Esophagus (tissue), 2 donors: ENCODE results near the gene ZNF324. TPM values are rescaled to one million over a fixed set of nuclear protein-coding genes. Genes with fewer than 3 reads are reported as not detected.
"Not testable (repeated sequence)": the region's sequence is repeated elsewhere in the genome, so short reads cannot be mapped to it uniquely, and the experiment has no call there.

Experiments
- H3K27ac ChIP-seq, 2 donors: one replicate each; pipeline ENCODE4 v1.5.1; 2013; ENCODE audit warnings: low read depth in 2 of 2, mild to moderate bottlenecking in 2 of 2, inconsistent platforms in 1 of 2, low read length in 1 of 2, moderate library complexity in 1 of 2
- H3K27me3 ChIP-seq, 2 donors: one replicate each; pipeline ENCODE4 v1.6.1; 2013; ENCODE audit warnings: low read length in 2 of 2, control low read depth in 1 of 2, mild to moderate bottlenecking in 1 of 2; ENCODE audit not compliant: insufficient read depth in 2 of 2, control insufficient read depth in 1 of 2
- H3K36me3 ChIP-seq, 2 donors: one replicate each; pipeline ENCODE4 v1.6.1; 2013; ENCODE audit warnings: low read length in 1 of 2; ENCODE audit not compliant: control insufficient read depth in 2 of 2, insufficient read depth in 2 of 2
- H3K4me1 ChIP-seq, 2 donors: one replicate each; pipeline ENCODE4 v1.6.1; 2013; ENCODE audit warnings: low read length in 1 of 2; ENCODE audit not compliant: control insufficient read depth in 2 of 2, insufficient read depth in 2 of 2
- H3K4me3 ChIP-seq, 2 donors: one replicate each; pipeline ENCODE4 v1.5.1; 2013; ENCODE audit warnings: low read length in 2 of 2, mild to moderate bottlenecking in 2 of 2, low read depth in 1 of 2, moderate library complexity in 1 of 2
- H3K9me3 ChIP-seq, 2 donors: one replicate each; pipeline ENCODE4 v1.6.1; 2013; ENCODE audit warnings: mild to moderate bottlenecking in 2 of 2, low read depth in 1 of 2, low read length in 1 of 2, moderate library complexity in 1 of 2; ENCODE audit not compliant: control insufficient read depth in 2 of 2, insufficient read depth in 1 of 2
- WGBS, 2 donors: extraction: QIAGEN DNeasy Blood & Tissue Kit; methylation state at CpG; one replicate each; pipeline ENCODE4 v1.1.7; 2013; 5-methylcytosine and 5-hydroxymethylcytosine counted together
- polyA plus RNA-seq, 2 donors: library from polyadenylated mRNA; stranded (reverse); fragments of 200-250 nt; gene quantifications; one replicate each; pipeline ENCODE4 v1.2.3, GENCODE V29; 2013
- donor health status: healthy with polysubstance abuse.
- donor health status: Bipolar disorder and iron deficiency.

The ZNF324 gene
- polyA plus RNA-seq, 2 donors = 5.1 to 5.6 TPM

- H3K4me1 ChIP-seq = peaks cover 0 to 24% of the 10 kb centered on the region in 2 donors
- H3K36me3 ChIP-seq = no peaks in the 10 kb centered on the region
- 61 to 63% methylated on average over 22 of the region's 22 CpGs for WGBS, 2 donors
- H3K27ac ChIP-seq = peak overlapping the region in 1 of 2 donors; percentile 47
- H3K9me3 ChIP-seq = peaks cover 0 to 4% of the 10 kb centered on the region in 2 donors
- no peaks in the 10 kb centered on the region for H3K27me3 ChIP-seq
- H3K4me3 ChIP-seq = peak overlapping the region; percentile 28 to 49
Observed at GRCh38 chr19:58498316-58499020, 31.6 kb downstream of the ZNF324 start.

- WGBS, 2 donors = 1 to 2% methylated on average over 60 of the region's 60 CpGs
- Histone ChIP-seq H3K27ac (peak overlapping the region; percentile 62 to 83), H3K27me3 (no peaks in the 10 kb centered on the region), H3K36me3 (no peaks in the 10 kb centered on the region), H3K4me1 (peaks cover 0 to 24% of the 10 kb centered on the region in 2 donors), H3K9me3 (peaks cover 0 to 4% of the 10 kb centered on the region in 2 donors), H3K4me3 (peak overlapping the region; percentile 49 to 56)
Observed at GRCh38 chr19:58499021-58499927, 32.4 kb downstream of the ZNF324 start.

- Histone ChIP-seq H3K36me3 (no peaks in the 10 kb centered on the region), H3K9me3 (peaks cover 0 to 4% of the 10 kb centered on the region in 2 donors), H3K4me3 (no peak overlapping the region), H3K27ac (no peak overlapping the region), H3K27me3 (no peaks in the 10 kb centered on the region), H3K4me1 (peaks cover 0 to 24% of the 10 kb centered on the region in 2 donors)
- WGBS, 2 donors = 96% methylated on average over 14 of the region's 14 CpGs
Observed at GRCh38 chr19:58500242-58500641, 33.4 kb downstream of the ZNF324 start.

GRCh38 chr19:58507602-58508223 is 40.8 kb downstream of the ZNF324 start:
- WGBS, 2 donors = 67 to 80% methylated on average over 7 to 8 of the region's 8 CpGs
- H3K27ac ChIP-seq, H3K9me3 ChIP-seq, H3K4me1 ChIP-seq, H3K36me3 ChIP-seq, H3K4me3 ChIP-seq, H3K27me3 ChIP-seq: not testable (repeated sequence)

GRCh38 chr19:58509731-58510083 is 42.8 kb downstream of the ZNF324 start:
- 83 to 87% methylated on average over 11 of the region's 11 CpGs for WGBS, 2 donors

GRCh38 chr19:58510084-58510862 is 43.4 kb downstream of the ZNF324 start:
- H3K4me1 ChIP-seq = peaks cover 6 to 20% of the 10 kb centered on the region in 2 donors
- no peaks in the 10 kb centered on the region for H3K36me3 ChIP-seq
- no peak overlapping the region for H3K27ac ChIP-seq
- no peak overlapping the region for H3K4me3 ChIP-seq
- WGBS, 2 donors = 84 to 86% methylated on average over 8 of the region's 8 CpGs
- no peaks in the 10 kb centered on the region for H3K9me3 ChIP-seq
- H3K27me3 ChIP-seq = no peaks in the 10 kb centered on the region

More at GRCh38 chr19:58509731-58510083, 42.8 kb downstream of the ZNF324 start:
- peaks cover 5 to 19% of the 10 kb centered on the region in 2 donors for H3K4me1 ChIP-seq
- H3K27me3 ChIP-seq = no peaks in the 10 kb centered on the region
- no peaks in the 10 kb centered on the region for H3K36me3 ChIP-seq
- H3K27ac ChIP-seq = no peak overlapping the region
- H3K4me3 ChIP-seq = no peak overlapping the region
- H3K9me3 ChIP-seq = no peaks in the 10 kb centered on the region

GRCh38 chr19:58511353-58512208 is 44.7 kb downstream of the ZNF324 start, which contains the start of gene SLC27A5:
SLC27A5 (minus strand) TSS chr19:58511992; CDS start chr19:58511955, 37 bp downstream.
- Histone ChIP-seq H3K27ac (no peak within 1 kb of the TSS), H3K27me3 (no peaks in the 10 kb centered on the region), H3K36me3 (peaks cover 0 to 6% of the 10 kb centered on the region in 2 donors), H3K4me3 (no peak within 1 kb of the TSS), H3K9me3 (no peaks in the 10 kb centered on the region), H3K4me1 (peaks cover 6 to 20% of the 10 kb centered on the region in 2 donors)
- WGBS, 2 donors = 79 to 84% methylated on average over 24 to 25 of the region's 25 CpGs

- peak overlapping the region; percentile 49 to 75 for H3K27ac ChIP-seq
- WGBS, 2 donors = 79 to 80% methylated on average over 10 of the region's 10 CpGs
Observed at GRCh38 chr19:58513213-58513693, 46.4 kb downstream of the ZNF324 start.

More at GRCh38 chr19:58513213-58513693, 46.4 kb downstream of the ZNF324 start:
- Histone ChIP-seq H3K4me3 (no peak overlapping the region), H3K27me3 (no peaks in the 10 kb centered on the region), H3K36me3 (peaks cover 0 to 16% of the 10 kb centered on the region in 2 donors), H3K4me1 (peaks cover 13 to 30% of the 10 kb centered on the region in 2 donors), H3K9me3 (no peaks in the 10 kb centered on the region)
